Stomach smooth muscle (tissue), 2 donors: ENCODE results near the gene CATSPERB.
"Not testable (repeated sequence)": the region's sequence is repeated elsewhere in the genome, so short reads cannot be mapped to it uniquely, and the experiment has no call there.

ENCODE experiments used
- H3K27ac ChIP-seq: one replicate; pipeline ENCODE4 v1.7.0; 2013; ENCODE audit warnings: mild to moderate bottlenecking, low read length, inconsistent platforms
- H3K27me3 ChIP-seq, 2 donors: one replicate each; pipeline ENCODE4 v1.7.0; 2013; ENCODE audit warnings: low read length in 2 of 2; ENCODE audit not compliant: insufficient read depth in 2 of 2, control insufficient read depth in 1 of 2
- H3K36me3 ChIP-seq, 2 donors: one replicate each; pipeline ENCODE4 v1.7.0; 2013; ENCODE audit warnings: low read length in 2 of 2; ENCODE audit not compliant: control insufficient read depth in 2 of 2, insufficient read depth in 2 of 2
- H3K4me1 ChIP-seq: one replicate; pipeline ENCODE4 v1.7.0; 2013; ENCODE audit warnings: low read length; ENCODE audit not compliant: control insufficient read depth, insufficient read depth
- H3K4me3 ChIP-seq, 2 donors: one replicate each; pipeline ENCODE4 v1.7.0; 2013; ENCODE audit warnings: low read length in 2 of 2
- H3K9ac ChIP-seq, 2 donors: one replicate each; pipeline ENCODE4 v1.7.0; 2013; ENCODE audit warnings: low read length in 2 of 2, mild to moderate bottlenecking in 1 of 2
- H3K9me3 ChIP-seq, 2 donors: one replicate each; pipeline ENCODE4 v1.7.0; 2013; ENCODE audit warnings: low read length in 2 of 2; ENCODE audit not compliant: control insufficient read depth in 2 of 2
- donor health status: healthy.
- donor health status: Pancreatic carcinoma.

The CATSPERB gene

GRCh38 chr14:91706996-91707395 is 24.9 kb downstream of the CATSPERB start:
- Histone ChIP-seq H3K36me3 (no peaks in the 10 kb centered on the region), H3K27me3 (no peaks in the 10 kb centered on the region), H3K9me3 (peaks cover 0 to 3% of the 10 kb centered on the region in 2 donors), H3K4me3 (no peak overlapping the region), H3K9ac (no peak overlapping the region), H3K4me1 (no peaks in the 10 kb centered on the region), H3K27ac (no peak overlapping the region)

- H3K27ac ChIP-seq, result no peak overlapping the region
- no peaks in the 10 kb centered on the region for H3K36me3 ChIP-seq
- H3K9me3 ChIP-seq, result peaks cover 3 to 8% of the 10 kb centered on the region in 2 donors
- H3K9ac ChIP-seq, result no peak overlapping the region
- no peaks in the 10 kb centered on the region for H3K27me3 ChIP-seq
- no peak overlapping the region for H3K4me3 ChIP-seq
- H3K4me1 ChIP-seq, result no peaks in the 10 kb centered on the region
Observed at GRCh38 chr14:91694643-91695042, 37.2 kb downstream of the CATSPERB start.

GRCh38 chr14:91693346-91693745 is 38.5 kb downstream of the CATSPERB start:
- no peaks in the 10 kb centered on the region for H3K27me3 ChIP-seq
- H3K36me3 ChIP-seq, result no peaks in the 10 kb centered on the region
- peaks cover 3 to 8% of the 10 kb centered on the region in 2 donors for H3K9me3 ChIP-seq
- no peaks in the 10 kb centered on the region for H3K4me1 ChIP-seq
- H3K9ac ChIP-seq, result no peak overlapping the region
- no peak overlapping the region for H3K27ac ChIP-seq
- H3K4me3 ChIP-seq, result no peak overlapping the region

- no peaks in the 10 kb centered on the region for H3K27me3 ChIP-seq
- no peaks in the 10 kb centered on the region for H3K4me1 ChIP-seq
- no peak overlapping the region for H3K4me3 ChIP-seq
- no peak overlapping the region for H3K9ac ChIP-seq
- H3K36me3 ChIP-seq, result no peaks in the 10 kb centered on the region
- peaks cover 0 to 8% of the 10 kb centered on the region in 2 donors for H3K9me3 ChIP-seq
- H3K27ac ChIP-seq, result no peak overlapping the region
Observed at GRCh38 chr14:91692075-91692474, 39.8 kb downstream of the CATSPERB start.

- Histone ChIP-seq H3K4me3 (no peak overlapping the region), H3K4me1 (no peaks in the 10 kb centered on the region), H3K36me3 (no peaks in the 10 kb centered on the region), H3K27ac (no peak overlapping the region), H3K9ac (no peak overlapping the region), H3K9me3 (peaks cover 0 to 8% of the 10 kb centered on the region in 2 donors), H3K27me3 (no peaks in the 10 kb centered on the region)
Observed at GRCh38 chr14:91689608-91690007, 42.3 kb downstream of the CATSPERB start.

GRCh38 chr14:91687436-91687835 is 44.5 kb downstream of the CATSPERB start:
- H3K27ac ChIP-seq, H3K4me1 ChIP-seq, H3K36me3 ChIP-seq, H3K4me3 ChIP-seq, H3K9me3 ChIP-seq, H3K9ac ChIP-seq, H3K27me3 ChIP-seq: not testable (repeated sequence)

- Histone ChIP-seq H3K4me1 (no peaks in the 10 kb centered on the region), H3K9me3 (peaks cover 0 to 6% of the 10 kb centered on the region in 2 donors), H3K27ac (no peak overlapping the region), H3K4me3 (no peak overlapping the region), H3K27me3 (no peaks in the 10 kb centered on the region), H3K36me3 (no peaks in the 10 kb centered on the region), H3K9ac (no peak overlapping the region)
Observed at GRCh38 chr14:91685600-91685999, 46.3 kb downstream of the CATSPERB start.

- Histone ChIP-seq H3K27ac (no peak overlapping the region), H3K27me3 (no peaks in the 10 kb centered on the region), H3K9ac (no peak overlapping the region), H3K36me3 (no peaks in the 10 kb centered on the region), H3K4me3 (no peak overlapping the region), H3K9me3 (no peaks in the 10 kb centered on the region), H3K4me1 (no peaks in the 10 kb centered on the region)
Observed at GRCh38 chr14:91681893-91682563, 49.9 kb downstream of the CATSPERB start.

- H3K27me3 ChIP-seq, result no peaks in the 10 kb centered on the region
- no peak overlapping the region for H3K4me3 ChIP-seq
- no peaks in the 10 kb centered on the region for H3K36me3 ChIP-seq
- H3K9me3 ChIP-seq, result no peaks in the 10 kb centered on the region
- H3K4me1 ChIP-seq, result no peaks in the 10 kb centered on the region
- no peak overlapping the region for H3K27ac ChIP-seq
- H3K9ac ChIP-seq, result no peak overlapping the region
Observed at GRCh38 chr14:91681118-91681517, 50.8 kb downstream of the CATSPERB start.

- Histone ChIP-seq H3K9me3 (no peaks in the 10 kb centered on the region), H3K27ac (no peak overlapping the region), H3K4me3 (no peak overlapping the region), H3K9ac (no peak overlapping the region), H3K4me1 (no peaks in the 10 kb centered on the region), H3K27me3 (no peaks in the 10 kb centered on the region), H3K36me3 (no peaks in the 10 kb centered on the region)
Observed at GRCh38 chr14:91679273-91679672, 52.6 kb downstream of the CATSPERB start.

GRCh38 chr14:91677687-91678086 is 54.2 kb downstream of the CATSPERB start:
- not testable (repeated sequence) for H3K9ac ChIP-seq, H3K4me1 ChIP-seq, H3K4me3 ChIP-seq, H3K36me3 ChIP-seq, H3K27me3 ChIP-seq, H3K27ac ChIP-seq, H3K9me3 ChIP-seq
